Smooth muscle cell (in vitro differentiated cells): Measurements from ENCODE around the gene SLC1A7. TPM values are rescaled to one million over a fixed set of nuclear protein-coding genes. Genes with fewer than 3 reads are reported as not detected.

Experiments used
- DNase-seq: peaks from one replicate; lab custom pipeline; 2025; ENCODE audit not compliant: unreplicated experiment; lab: John Stamatoyannopoulos, UW
- H2AFZ ChIP-seq: fragments of 200-600 bp; sonication (generic); 2 replicates; pipeline ENCODE4 v1.6.0; 2016; ENCODE audit warnings: antibody characterized with exemption, low read depth, mild to moderate bottlenecking
- H3F3A ChIP-seq: fragments of 200-600 bp; sonication (generic); 2 replicates; pipeline ENCODE4 v1.6.0; 2017; ENCODE audit warnings: antibody characterized with exemption, low read depth
- H3K27ac ChIP-seq: fragments of 200-600 bp; sonication (generic); 2 replicates; pipeline ENCODE4 v1.5.1; 2016; ENCODE audit warnings: low read depth, mild to moderate bottlenecking
- H3K27me3 ChIP-seq: fragments of 200-600 bp; sonication (generic); 2 replicates; pipeline ENCODE4 v1.6.1; 2016; ENCODE audit warnings: low read depth, mild to moderate bottlenecking
- H3K36me3 ChIP-seq: fragments of 200-600 bp; sonication (generic); 2 replicates; pipeline ENCODE4 v1.5.1; 2016; ENCODE audit warnings: low read depth
- H3K4me1 ChIP-seq: fragments of 200-600 bp; sonication (generic); 2 replicates; pipeline ENCODE4 v1.5.1; 2016; ENCODE audit warnings: low read depth
- H3K4me2 ChIP-seq: fragments of 200-600 bp; sonication (generic); 2 replicates; pipeline ENCODE4 v1.6.0; 2016; ENCODE audit warnings: mild to moderate bottlenecking
- H3K4me3 ChIP-seq: fragments of 200-600 bp; sonication (generic); 2 replicates; pipeline ENCODE4 v1.5.1; 2016; ENCODE audit warnings: mild to moderate bottlenecking
- H3K79me2 ChIP-seq: fragments of 200-600 bp; sonication (generic); 2 replicates; pipeline ENCODE4 v1.6.0; 2016; ENCODE audit warnings: low read depth, mild to moderate bottlenecking
- H3K9ac ChIP-seq: fragments of 200-600 bp; sonication (generic); 2 replicates; pipeline ENCODE4 v1.6.0; 2016; ENCODE audit warnings: low read depth
- H3K9me3 ChIP-seq: fragments of 200-600 bp; sonication (generic); replicated peaks from 2 replicates; pipeline ENCODE4 v1.5.1; 2016; ENCODE audit warnings: low read depth
- H4K20me1 ChIP-seq: fragments of 200-600 bp; sonication (generic); 2 replicates; pipeline ENCODE4 v1.6.0; 2016; ENCODE audit warnings: low read depth
- CTCF ChIP-seq: fragments of 200-600 bp; sonication (generic); IDR thresholded peaks from 2 replicates; pipeline ENCODE4 v1.5.1; 2017; ENCODE audit warnings: borderline replicate concordance, mild to moderate bottlenecking, antibody characterized with exemption; ENCODE audit not compliant: insufficient read depth, poor library complexity, severe bottlenecking
- WGBS: methylation state at CpG from one replicate; pipeline ENCODE4 v1.1.7; 2016; ENCODE audit warnings: low lambda C conversion rate; 5-methylcytosine and 5-hydroxymethylcytosine counted together
- polyA plus RNA-seq: library from polyadenylated mRNA; unstranded; fragments of >200 nt; fragmentation: Nextera tagmentation; extraction: Ambion mirVana; gene quantifications from 2 replicates; pipeline ENCODE4 v1.2.1, GENCODE V29; 2016
- total RNA-seq: library from RNA; depleted of rRNA; stranded (reverse); fragments of >200 nt; gene quantifications from 2 replicates; pipeline ENCODE4 v1.2.3, GENCODE V29; 2014

SLC1A7 gene
- total and polyA plus RNA-seq, 2 experiments from 2014 or later = 0.05 TPM; not detected in 1

- TF ChIP-seq CTCF = no peak
- Histone ChIP-seq H3K9ac (no peak overlapping the region), H3K4me2 (no peak overlapping the region), H2AFZ (no peak overlapping the region), H4K20me1 (no peaks in the 10 kb centered on the region), H3K27ac (no peak overlapping the region), H3K4me3 (no peak overlapping the region), H3K4me1 (no peaks in the 10 kb centered on the region), H3K36me3 (no peaks in the 10 kb centered on the region), H3K9me3 (no peaks in the 10 kb centered on the region), H3K27me3 (peaks cover 18% of the 10 kb centered on the region), H3F3A (no peaks in the 10 kb centered on the region), H3K79me2 (no peaks in the 10 kb centered on the region)
- no peak for DNase-seq
- WGBS = 92% methylated on average over 7 of the region's 7 CpGs
Observed at GRCh38 chr1:53069265-53069662, 73.2 kb downstream of the SLC1A7 start.

GRCh38 chr1:53068314-53069099, 73.9 kb downstream of the SLC1A7 start:
- Histone ChIP-seq H3K27ac (no peak overlapping the region), H3K4me2 (no peak overlapping the region), H3K4me1 (no peaks in the 10 kb centered on the region), H3K36me3 (no peaks in the 10 kb centered on the region), H2AFZ (no peak overlapping the region), H4K20me1 (no peaks in the 10 kb centered on the region), H3K27me3 (peaks cover 25% of the 10 kb centered on the region), H3K9me3 (no peaks in the 10 kb centered on the region), H3K4me3 (no peak overlapping the region), H3K79me2 (no peaks in the 10 kb centered on the region), H3K9ac (no peak overlapping the region), H3F3A (no peaks in the 10 kb centered on the region)
- 87% methylated on average over 7 of the region's 7 CpGs for WGBS
- no peak for DNase-seq
- TF ChIP-seq CTCF = no peak

- Histone ChIP-seq H3F3A (no peaks in the 10 kb centered on the region), H2AFZ (no peak overlapping the region), H3K36me3 (no peaks in the 10 kb centered on the region), H3K27me3 (peaks cover 32% of the 10 kb centered on the region), H3K27ac (no peak overlapping the region), H4K20me1 (no peaks in the 10 kb centered on the region), H3K4me1 (peaks cover under 1% of the 10 kb centered on the region), H3K9me3 (no peaks in the 10 kb centered on the region), H3K9ac (no peak overlapping the region), H3K4me3 (no peak overlapping the region), H3K79me2 (no peaks in the 10 kb centered on the region), H3K4me2 (no peak overlapping the region)
- no peak for TF ChIP-seq CTCF
- WGBS = 88% methylated on average over 2 of the region's 2 CpGs
- no peak for DNase-seq
Observed at GRCh38 chr1:53067886-53068285, 74.6 kb downstream of the SLC1A7 start.
